Panc1 (cell line): ENCODE data around the gene LRRC31. TPM values are rescaled to one million over a fixed set of nuclear protein-coding genes. Genes with fewer than 3 reads are reported as not detected.

Experiments used
- ATAC-seq: fragments of 200-7000 bp; cut with Tn5 transposase; 2 replicates; pipeline ENCODE4 v1.9.1; 2020; ENCODE audit warnings: mild to moderate bottlenecking, moderate library complexity
- BruUV-seq: library from RNA; stranded (reverse); fragments of 400-500 nt; replicated peaks from 2 replicates; lab custom pipeline; 2021; lab: Mats Ljungman, UMichigan
- CTCF ChIA-PET: fragments of 300-600 bp; sonication (Branson Sonifier 250); formaldehyde crosslinking; loops from one replicate; lab custom pipeline; 2022; ENCODE audit warnings: antibody characterized with exemption; lab: Charles Lee
- POLR2A ChIA-PET: fragments of 300-600 bp; sonication (Branson Sonifier 250); formaldehyde crosslinking; loops from one replicate; lab custom pipeline; 2022; ENCODE audit warnings: antibody characterized with exemption; lab: Charles Lee
- DNase-seq: peaks from one replicate; pipeline ENCODE4 v3.0.0-alpha.2; 2010; ENCODE audit warnings: low read depth, low spot score
- H3K27ac ChIP-seq: 2 replicates; pipeline ENCODE4 v1.5.1; 2011; ENCODE audit warnings: mild to moderate bottlenecking, low read length, inconsistent platforms
- H3K27me3 ChIP-seq: fragments of 200-500 bp; sonication (Bioruptor generic); 2 replicates; pipeline ENCODE4 v1.6.0; 2014; ENCODE audit warnings: low read length, inconsistent platforms; ENCODE audit not compliant: control insufficient read depth, insufficient read depth
- H3K36me3 ChIP-seq: fragments of 200-500 bp; sonication (Bioruptor generic); 2 replicates; pipeline ENCODE4 v1.5.1; 2014; ENCODE audit warnings: inconsistent platforms, mild to moderate bottlenecking, low read length, moderate library complexity; ENCODE audit not compliant: control insufficient read depth, insufficient read depth
- H3K4me1 ChIP-seq: 2 replicates; pipeline ENCODE4 v1.5.1; 2011; ENCODE audit warnings: inconsistent platforms, mild to moderate bottlenecking, low read length, moderate library complexity; ENCODE audit not compliant: control insufficient read depth, insufficient read depth
- H3K4me3 ChIP-seq, 2 experiments: 2 replicates each; pipeline ENCODE4 v1.5.1; 2011 to 2012; ENCODE audit warnings: low read depth in 2 of 2, low read length in 2 of 2, mild to moderate bottlenecking in 2 of 2, inconsistent platforms in 1 of 2, moderate library complexity in 1 of 2
- H3K9me3 ChIP-seq: fragments of 200-500 bp; sonication (Bioruptor generic); 2 replicates; pipeline ENCODE4 v1.5.1; 2014; ENCODE audit warnings: low read depth, mild to moderate bottlenecking, inconsistent platforms, low read length, moderate library complexity; ENCODE audit not compliant: control insufficient read depth, insufficient read depth
- CTCF ChIP-seq: fragments of 450-650 bp; IDR thresholded peaks from 2 replicates; pipeline ENCODE4 v1.5.1; 2017; ENCODE audit warnings: mild to moderate bottlenecking
- POLR2AphosphoS5 ChIP-seq: IDR thresholded peaks from 2 replicates; pipeline ENCODE4 v1.6.1; 2012; ENCODE audit warnings: mild to moderate bottlenecking, low read depth, low read length, moderate library complexity
- SIN3A ChIP-seq: IDR thresholded peaks from 2 replicates; pipeline ENCODE4 v1.6.1; 2012; ENCODE audit warnings: low read depth, mild to moderate bottlenecking, low read length, moderate library complexity, borderline replicate concordance; ENCODE audit not compliant: insufficient read depth
- TCF7L2 ChIP-seq: IDR thresholded peaks from 2 replicates; pipeline ENCODE4 v1.6.1; 2011; ENCODE audit warnings: mild to moderate bottlenecking, low read depth, low read length, inconsistent platforms
- in situ Hi-C: cut with HindIII; loops from 2 replicates; pipeline ENCODE4 v1.10.0; 2016; ENCODE audit warnings: low sequenced_read_pairs, low pct_unique_long_range_greater_than_20kb
- intact Hi-C: fragments of 100-400 bp; cut with micrococcal nuclease; formaldehyde crosslinking; loops from one replicate; pipeline ENCODE4 v1.10.0; 2022; ENCODE audit not compliant: unreplicated experiment
- total RNA-seq: library from RNA; stranded (reverse); gene quantifications from one replicate; pipeline ENCODE4 v1.2.1, GENCODE V29; 2021; ENCODE audit not compliant: unreplicated experiment
- TF ChIP-seq, protein P1 (sequence below), 2 experiments: IDR thresholded peaks; 2 replicates each; pipeline ENCODE4 v1.6.1; 2011 to 2012; ENCODE audit warnings: low read depth in 2 of 2, control low read depth in 1 of 2, low read length in 1 of 2, mild to moderate bottlenecking in 1 of 2, moderate library complexity in 1 of 2; ENCODE audit not compliant: insufficient read depth in 1 of 2

LRRC31 gene
- total RNA-seq, 1 experiment from 2014 or later = not detected

GRCh38 chr3:169822540-169822939, 47.2 kb downstream of the LRRC31 start:
- peak overlapping the region; percentile 35 to 62 for H3K4me3 ChIP-seq
- ChIA-PET POLR2A (no interaction called here), CTCF (no interaction called here)
- peaks cover 31% of the 10 kb centered on the region for H3K27me3 ChIP-seq
- DNase-seq (no peak), ATAC-seq (peak; percentile 65)
- no peaks in the 10 kb centered on the region for H3K4me1 ChIP-seq
- no TSS peak for BruUV-seq
- no peaks in the 10 kb centered on the region for H3K36me3 ChIP-seq
- H3K9me3 ChIP-seq = no peaks in the 10 kb centered on the region
- no peak for TF ChIP-seq TCF7L2
- TF ChIP-seq POLR2AphosphoS5 = no peak
- no peak for TF ChIP-seq SIN3A
- TF ChIP-seq, protein P1, sequence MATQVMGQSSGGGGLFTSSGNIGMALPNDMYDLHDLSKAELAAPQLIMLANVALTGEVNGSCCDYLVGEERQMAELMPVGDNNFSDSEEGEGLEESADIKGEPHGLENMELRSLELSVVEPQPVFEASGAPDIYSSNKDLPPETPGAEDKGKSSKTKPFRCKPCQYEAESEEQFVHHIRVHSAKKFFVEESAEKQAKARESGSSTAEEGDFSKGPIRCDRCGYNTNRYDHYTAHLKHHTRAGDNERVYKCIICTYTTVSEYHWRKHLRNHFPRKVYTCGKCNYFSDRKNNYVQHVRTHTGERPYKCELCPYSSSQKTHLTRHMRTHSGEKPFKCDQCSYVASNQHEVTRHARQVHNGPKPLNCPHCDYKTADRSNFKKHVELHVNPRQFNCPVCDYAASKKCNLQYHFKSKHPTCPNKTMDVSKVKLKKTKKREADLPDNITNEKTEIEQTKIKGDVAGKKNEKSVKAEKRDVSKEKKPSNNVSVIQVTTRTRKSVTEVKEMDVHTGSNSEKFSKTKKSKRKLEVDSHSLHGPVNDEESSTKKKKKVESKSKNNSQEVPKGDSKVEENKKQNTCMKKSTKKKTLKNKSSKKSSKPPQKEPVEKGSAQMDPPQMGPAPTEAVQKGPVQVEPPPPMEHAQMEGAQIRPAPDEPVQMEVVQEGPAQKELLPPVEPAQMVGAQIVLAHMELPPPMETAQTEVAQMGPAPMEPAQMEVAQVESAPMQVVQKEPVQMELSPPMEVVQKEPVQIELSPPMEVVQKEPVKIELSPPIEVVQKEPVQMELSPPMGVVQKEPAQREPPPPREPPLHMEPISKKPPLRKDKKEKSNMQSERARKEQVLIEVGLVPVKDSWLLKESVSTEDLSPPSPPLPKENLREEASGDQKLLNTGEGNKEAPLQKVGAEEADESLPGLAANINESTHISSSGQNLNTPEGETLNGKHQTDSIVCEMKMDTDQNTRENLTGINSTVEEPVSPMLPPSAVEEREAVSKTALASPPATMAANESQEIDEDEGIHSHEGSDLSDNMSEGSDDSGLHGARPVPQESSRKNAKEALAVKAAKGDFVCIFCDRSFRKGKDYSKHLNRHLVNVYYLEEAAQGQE (IDR thresholded peaks at IDR 0.05; ENCODE audit: insufficient read depth in 1 of 2, low read depth in 2 of 2, low read length in 1 of 2) = no peak
- no peak for TF ChIP-seq CTCF
- intact Hi-C loops (no loop called here), in situ Hi-C loops (no loop called here)
- no peak overlapping the region for H3K27ac ChIP-seq

DNA sequence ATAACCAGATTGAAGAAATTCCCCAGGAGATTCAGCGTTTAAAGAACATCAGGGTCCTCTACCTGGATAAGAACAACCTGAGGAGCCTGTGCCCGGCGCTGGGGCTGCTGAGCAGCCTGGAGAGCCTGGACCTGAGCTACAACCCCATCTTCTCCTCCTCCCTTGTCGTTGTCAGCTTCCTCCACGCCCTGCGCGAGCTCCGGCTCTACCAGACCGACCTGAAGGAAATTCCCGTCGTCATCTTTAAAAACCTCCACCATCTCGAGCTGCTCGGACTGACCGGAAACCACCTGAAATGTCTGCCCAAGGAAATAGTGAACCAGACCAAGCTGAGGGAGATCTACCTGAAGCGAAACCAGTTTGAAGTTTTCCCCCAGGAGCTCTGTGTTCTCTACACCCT, 47.6 kb downstream of the LRRC31 start:
- POLR2A ChIA-PET = no interaction called here
- peaks cover 31% of the 10 kb centered on the region for H3K27me3 ChIP-seq
- ATAC-seq (peak; percentile 25; the same call in 1 of the 2 replicates), DNase-seq (no peak)
- H3K4me3 ChIP-seq = peak overlapping the region; percentile 35 to 62
- H3K4me1 ChIP-seq = no peaks in the 10 kb centered on the region
- intact Hi-C loops = no loop called here
- no peaks in the 10 kb centered on the region for H3K9me3 ChIP-seq
- TF ChIP-seq SIN3A = no peak
- TF ChIP-seq CTCF = no peak
- no peak for TF ChIP-seq TCF7L2
- TF ChIP-seq, protein P1 (IDR thresholded peaks at IDR 0.05; ENCODE audit: insufficient read depth in 1 of 2, low read depth in 2 of 2, low read length in 1 of 2) = no peak
- TF ChIP-seq POLR2AphosphoS5 = no peak
- no TSS peak for BruUV-seq
- CTCF ChIA-PET = no interaction called here
- no peak overlapping the region for H3K27ac ChIP-seq
- no peaks in the 10 kb centered on the region for H3K36me3 ChIP-seq
- in situ Hi-C loops = no loop called here
